ENCODE data around the gene TENM4. TPM values are rescaled to one million over a fixed set of nuclear protein-coding genes. Genes with fewer than 3 reads are reported as not detected.
A peak's percentile ranks its signal among the peaks of the same experiment; 100 is the strongest.

The TENM4 gene
- total and polyA plus RNA-seq, 2 of the 13 experiments (the other 11 are each of a cell fraction or from before 2014, with no cell fraction given), result not detected

DNA sequence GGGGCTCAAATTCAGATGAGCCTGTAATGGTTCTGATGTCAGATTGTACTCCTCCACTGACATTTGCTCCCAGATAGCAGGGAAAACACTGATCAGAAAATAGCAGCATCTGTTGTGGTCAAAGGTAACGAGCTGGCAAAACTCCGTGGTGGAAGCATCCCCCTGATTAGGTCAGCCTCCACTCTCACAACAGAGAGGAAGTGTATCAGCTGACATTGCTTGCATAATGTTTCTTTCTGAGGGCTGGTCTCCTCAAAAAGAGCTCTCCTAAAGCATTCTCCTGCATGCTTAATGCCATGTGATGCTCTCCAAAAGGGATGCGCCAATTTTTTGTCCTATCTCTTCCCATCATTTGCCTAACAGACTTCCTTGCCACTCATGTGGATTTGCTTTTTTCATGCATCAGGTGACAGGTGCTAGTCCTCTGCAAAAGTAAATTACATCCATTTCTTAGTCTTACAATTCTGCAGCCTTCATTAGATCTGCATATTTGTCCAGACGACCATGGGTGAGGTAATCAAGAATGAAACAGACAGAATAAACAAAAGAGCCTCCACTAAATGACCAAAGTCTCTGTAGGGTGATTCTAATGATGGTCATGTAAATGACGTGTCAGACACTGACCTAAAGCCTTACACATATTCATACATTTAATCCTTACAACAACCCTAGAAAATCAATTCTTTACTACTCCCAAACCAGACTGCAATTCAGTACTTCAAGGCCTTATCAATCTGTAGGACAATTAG is 6.4 kb upstream of the TENM4 start:
- no peak for TF ChIP-seq ZNF75D (CRISPR knock-in tag; IDR thresholded peaks at IDR 0.05; ENCODE audit: borderline replicate concordance)
- TF ChIP-seq CREB1 (IDR thresholded peaks at IDR 0.05), result 0 out of 2 replicates have a peak, but pooled peaks have one; percentile 14
- TF ChIP-seq CREB1 (CRISPR knock-in tag; IDR thresholded peaks at IDR 0.05), result no peak
- Histone ChIP-seq H3K4me3 (replicated peaks in 1 of 3; ENCODE audit: insufficient read depth in 1 of 3, low read depth in 2 of 3, low read length in 3 of 3) (no peak overlapping the region), H4K20me1 (ENCODE audit: insufficient read depth, low read length) (no peaks in the 10 kb centered on the region), H3K4me2 (ENCODE audit: low read depth, low read length) (no peak overlapping the region), H3K27ac (ENCODE audit: extremely low read length, insufficient read depth, low read length) (no peak overlapping the region), H3K36me3 (replicated peaks in 1 of 2; ENCODE audit: control insufficient read depth in 1 of 2, insufficient read depth in 2 of 2, low read length in 2 of 2) (no peaks in the 10 kb centered on the region), H3K79me2 (ENCODE audit: insufficient read depth, low read length) (no peaks in the 10 kb centered on the region), H3K9ac (ENCODE audit: insufficient read depth, low read depth, low read length) (no peak overlapping the region), H3K4me1 (ENCODE audit: insufficient read depth, low read length) (no peaks in the 10 kb centered on the region), H3K27me3 (ENCODE audit: control insufficient read depth in 1 of 2, insufficient read depth in 2 of 2, low read length in 2 of 2) (0 out of 5 replicates have a peak, but pooled peaks cover 0 to 3% of the 10 kb centered on the region in 2 experiments), H2AFZ (ENCODE audit: low read length) (no peak overlapping the region), H3K9me3 (ENCODE audit: low read length) (no peaks in the 10 kb centered on the region)
- in situ Hi-C loops (cut with HindIII; ENCODE audit: extremely low pct_ligation_motif_present, low pct_unique_long_range_greater_than_20kb), result no loop called here
- ATAC-seq, result no peak
- intact Hi-C loops (cut with micrococcal nuclease; ENCODE audit: unreplicated experiment), result no loop called here
- no peak for DNase-seq (ENCODE audit: low spot score)
- BruUV-seq (replicated peaks), result no TSS peak
- 9% methylated on average over 5 of the region's 5 CpGs for WGBS (ENCODE audit: low lambda C conversion rate)
- ChIA-PET CTCF (ENCODE audit: low intra/inter-chr PET ratio, low total read pairs) (no interaction called here), POLR2A (no interaction called here)
- FAIRE-seq, result no peak

GRCh38 chr11:79444923-79445322 is 4.1 kb upstream of the TENM4 start:
- no peak overlapping the region for H2AFZ ChIP-seq (ENCODE audit: low read length)
- H3K4me3 ChIP-seq (replicated peaks in 1 of 3; ENCODE audit: insufficient read depth in 1 of 3, low read depth in 2 of 3, low read length in 3 of 3), result no peak overlapping the region
- H3K4me1 ChIP-seq (ENCODE audit: insufficient read depth, low read length), result no peaks in the 10 kb centered on the region
- peaks cover 0 to 24% of the 10 kb centered on the region in 2 experiments; a peak in 3 of 5 replicates for H3K27me3 ChIP-seq (ENCODE audit: control insufficient read depth in 1 of 2, insufficient read depth in 2 of 2, low read length in 2 of 2)
- BruUV-seq (replicated peaks), result no TSS peak
- intact Hi-C loops (cut with micrococcal nuclease; ENCODE audit: unreplicated experiment) (no loop called here), in situ Hi-C loops (cut with HindIII; ENCODE audit: extremely low pct_ligation_motif_present, low pct_unique_long_range_greater_than_20kb) (no loop called here)
- H3K36me3 ChIP-seq (replicated peaks in 1 of 2; ENCODE audit: control insufficient read depth in 1 of 2, insufficient read depth in 2 of 2, low read length in 2 of 2), result no peaks in the 10 kb centered on the region
- no peak for DNase-seq (ENCODE audit: low spot score)
- ChIA-PET POLR2A (no interaction called here), CTCF (ENCODE audit: low intra/inter-chr PET ratio, low total read pairs) (no interaction called here)
- no peak for ATAC-seq
- H3K79me2 ChIP-seq (ENCODE audit: insufficient read depth, low read length), result no peaks in the 10 kb centered on the region
- H3K27ac ChIP-seq (ENCODE audit: extremely low read length, insufficient read depth, low read length), result no peak overlapping the region
- H4K20me1 ChIP-seq (ENCODE audit: insufficient read depth, low read length), result no peaks in the 10 kb centered on the region
- no peak for FAIRE-seq
- WGBS (ENCODE audit: low lambda C conversion rate), result 0% methylated on average over 1 of the region's 1 CpG
- no peaks in the 10 kb centered on the region for H3K9me3 ChIP-seq (ENCODE audit: low read length)
- no peak overlapping the region for H3K9ac ChIP-seq (ENCODE audit: insufficient read depth, low read depth, low read length)
- no peak overlapping the region for H3K4me2 ChIP-seq (ENCODE audit: low read depth, low read length)
- TF ChIP-seq ZNF335 (CRISPR knock-in tag; IDR thresholded peaks at IDR 0.05) (no peak), RELA (CRISPR knock-in tag; IDR thresholded peaks at IDR 0.05) (no peak), ZNF446 (CRISPR knock-in tag; IDR thresholded peaks at IDR 0.05) (no peak), IKZF1 (IDR thresholded peaks at IDR 0.05) (no peak), SRY (CRISPR knock-in tag; IDR thresholded peaks at IDR 0.05) (no peak), KDM2A (CRISPR knock-in tag; IDR thresholded peaks at IDR 0.05; ENCODE audit: borderline replicate concordance, low read depth) (no peak), NFKBIZ (CRISPR knock-in tag; IDR thresholded peaks at IDR 0.05) (no peak), ZNF703 (CRISPR knock-in tag; IDR thresholded peaks at IDR 0.05; ENCODE audit: borderline replicate concordance) (no peak), GTF3A (CRISPR knock-in tag; conservative IDR thresholded peaks at IDR 0.05) (no peak), ZNF296 (CRISPR knock-in tag; conservative IDR thresholded peaks at IDR 0.05) (no peak), ZNF619 (CRISPR knock-in tag; IDR thresholded peaks at IDR 0.05) (no peak), ZNF572 (CRISPR knock-in tag; IDR thresholded peaks at IDR 0.05) (no peak)
- TF ChIP-seq, protein P1, sequence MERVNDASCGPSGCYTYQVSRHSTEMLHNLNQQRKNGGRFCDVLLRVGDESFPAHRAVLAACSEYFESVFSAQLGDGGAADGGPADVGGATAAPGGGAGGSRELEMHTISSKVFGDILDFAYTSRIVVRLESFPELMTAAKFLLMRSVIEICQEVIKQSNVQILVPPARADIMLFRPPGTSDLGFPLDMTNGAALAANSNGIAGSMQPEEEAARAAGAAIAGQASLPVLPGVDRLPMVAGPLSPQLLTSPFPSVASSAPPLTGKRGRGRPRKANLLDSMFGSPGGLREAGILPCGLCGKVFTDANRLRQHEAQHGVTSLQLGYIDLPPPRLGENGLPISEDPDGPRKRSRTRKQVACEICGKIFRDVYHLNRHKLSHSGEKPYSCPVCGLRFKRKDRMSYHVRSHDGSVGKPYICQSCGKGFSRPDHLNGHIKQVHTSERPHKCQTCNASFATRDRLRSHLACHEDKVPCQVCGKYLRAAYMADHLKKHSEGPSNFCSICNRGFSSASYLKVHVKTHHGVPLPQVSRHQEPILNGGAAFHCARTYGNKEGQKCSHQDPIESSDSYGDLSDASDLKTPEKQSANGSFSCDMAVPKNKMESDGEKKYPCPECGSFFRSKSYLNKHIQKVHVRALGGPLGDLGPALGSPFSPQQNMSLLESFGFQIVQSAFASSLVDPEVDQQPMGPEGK (CRISPR knock-in tag; IDR thresholded peaks at IDR 0.05), result no peak
- TF ChIP-seq, protein P2, sequence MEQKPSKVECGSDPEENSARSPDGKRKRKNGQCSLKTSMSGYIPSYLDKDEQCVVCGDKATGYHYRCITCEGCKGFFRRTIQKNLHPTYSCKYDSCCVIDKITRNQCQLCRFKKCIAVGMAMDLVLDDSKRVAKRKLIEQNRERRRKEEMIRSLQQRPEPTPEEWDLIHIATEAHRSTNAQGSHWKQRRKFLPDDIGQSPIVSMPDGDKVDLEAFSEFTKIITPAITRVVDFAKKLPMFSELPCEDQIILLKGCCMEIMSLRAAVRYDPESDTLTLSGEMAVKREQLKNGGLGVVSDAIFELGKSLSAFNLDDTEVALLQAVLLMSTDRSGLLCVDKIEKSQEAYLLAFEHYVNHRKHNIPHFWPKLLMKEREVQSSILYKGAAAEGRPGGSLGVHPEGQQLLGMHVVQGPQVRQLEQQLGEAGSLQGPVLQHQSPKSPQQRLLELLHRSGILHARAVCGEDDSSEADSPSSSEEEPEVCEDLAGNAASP (CRISPR knock-in tag; IDR thresholded peaks at IDR 0.05; ENCODE audit: borderline replicate concordance), result no peak

All from HepG2 (cell line).